ENCODE data around the gene GFOD1.

GFOD1 gene

DNA sequence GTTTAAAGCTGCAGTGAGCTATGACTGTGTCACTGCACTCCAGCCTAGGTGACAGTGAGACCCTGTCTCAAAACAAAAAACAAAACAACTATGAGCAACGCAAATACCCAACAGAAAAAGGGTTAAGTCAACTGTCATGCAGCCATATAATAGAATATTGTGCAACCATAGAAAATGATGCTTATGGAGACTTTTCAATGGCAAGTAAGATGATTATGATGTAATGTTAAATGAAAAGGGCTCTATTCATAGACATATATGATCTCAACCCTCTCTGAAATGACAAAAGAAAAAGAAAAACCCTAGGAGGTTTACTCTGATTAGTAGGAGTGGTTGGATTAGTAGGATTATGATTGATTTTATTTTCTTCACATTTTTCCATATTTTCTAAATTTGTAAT is 117.8 kb downstream of the GFOD1 start:
- Histone ChIP-seq H3K79me2 (ENCODE audit: control insufficient read depth, low read length) (no peaks in the 10 kb centered on the region), H3K27me3 (ENCODE audit: control insufficient read depth, low read length) (no peaks in the 10 kb centered on the region), H3K36me3 (ENCODE audit: control insufficient read depth, low read length) (no peaks in the 10 kb centered on the region), H3K9me2 (replicated peaks; ENCODE audit: control insufficient read depth, low read length) (no peaks in the 10 kb centered on the region), H3F3A (ENCODE audit: control insufficient read depth, insufficient read depth) (no peaks in the 10 kb centered on the region), H4K20me1 (ENCODE audit: control insufficient read depth, insufficient read depth, low read depth, low read length) (no peaks in the 10 kb centered on the region), H3K4me3 (ENCODE audit: low read length) (no peak overlapping the region), H3K9me3 (ENCODE audit: control insufficient read depth, insufficient read depth, low read length) (no peaks in the 10 kb centered on the region), H3K4me2 (ENCODE audit: low read length) (no peak overlapping the region), H3K27ac (ENCODE audit: low read depth, low read length) (no peak overlapping the region), H3K4me1 (ENCODE audit: control insufficient read depth, low read length) (no peaks in the 10 kb centered on the region)
- TF ChIP-seq, protein P1, sequence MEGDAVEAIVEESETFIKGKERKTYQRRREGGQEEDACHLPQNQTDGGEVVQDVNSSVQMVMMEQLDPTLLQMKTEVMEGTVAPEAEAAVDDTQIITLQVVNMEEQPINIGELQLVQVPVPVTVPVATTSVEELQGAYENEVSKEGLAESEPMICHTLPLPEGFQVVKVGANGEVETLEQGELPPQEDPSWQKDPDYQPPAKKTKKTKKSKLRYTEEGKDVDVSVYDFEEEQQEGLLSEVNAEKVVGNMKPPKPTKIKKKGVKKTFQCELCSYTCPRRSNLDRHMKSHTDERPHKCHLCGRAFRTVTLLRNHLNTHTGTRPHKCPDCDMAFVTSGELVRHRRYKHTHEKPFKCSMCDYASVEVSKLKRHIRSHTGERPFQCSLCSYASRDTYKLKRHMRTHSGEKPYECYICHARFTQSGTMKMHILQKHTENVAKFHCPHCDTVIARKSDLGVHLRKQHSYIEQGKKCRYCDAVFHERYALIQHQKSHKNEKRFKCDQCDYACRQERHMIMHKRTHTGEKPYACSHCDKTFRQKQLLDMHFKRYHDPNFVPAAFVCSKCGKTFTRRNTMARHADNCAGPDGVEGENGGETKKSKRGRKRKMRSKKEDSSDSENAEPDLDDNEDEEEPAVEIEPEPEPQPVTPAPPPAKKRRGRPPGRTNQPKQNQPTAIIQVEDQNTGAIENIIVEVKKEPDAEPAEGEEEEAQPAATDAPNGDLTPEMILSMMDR (IDR thresholded peaks at IDR 0.05; ENCODE audit: low read depth, low read length, poor library complexity, severe bottlenecking): no peak
- no peak for TF ChIP-seq EZH2phosphoT487 (IDR thresholded peaks at IDR 0.05; ENCODE audit: borderline replicate concordance, low read length)

- TF ChIP-seq, protein P1 (IDR thresholded peaks at IDR 0.05; ENCODE audit: low read depth, low read length, poor library complexity, severe bottlenecking): no peak
- no peak for TF ChIP-seq EZH2phosphoT487 (IDR thresholded peaks at IDR 0.05; ENCODE audit: borderline replicate concordance, low read length)
- Histone ChIP-seq H3F3A (ENCODE audit: control insufficient read depth, insufficient read depth) (no peaks in the 10 kb centered on the region), H3K27ac (ENCODE audit: low read depth, low read length) (no peak overlapping the region)
Measured at GRCh38 chr6:13368731-13369115, 118.7 kb downstream of the GFOD1 start.

DNA sequence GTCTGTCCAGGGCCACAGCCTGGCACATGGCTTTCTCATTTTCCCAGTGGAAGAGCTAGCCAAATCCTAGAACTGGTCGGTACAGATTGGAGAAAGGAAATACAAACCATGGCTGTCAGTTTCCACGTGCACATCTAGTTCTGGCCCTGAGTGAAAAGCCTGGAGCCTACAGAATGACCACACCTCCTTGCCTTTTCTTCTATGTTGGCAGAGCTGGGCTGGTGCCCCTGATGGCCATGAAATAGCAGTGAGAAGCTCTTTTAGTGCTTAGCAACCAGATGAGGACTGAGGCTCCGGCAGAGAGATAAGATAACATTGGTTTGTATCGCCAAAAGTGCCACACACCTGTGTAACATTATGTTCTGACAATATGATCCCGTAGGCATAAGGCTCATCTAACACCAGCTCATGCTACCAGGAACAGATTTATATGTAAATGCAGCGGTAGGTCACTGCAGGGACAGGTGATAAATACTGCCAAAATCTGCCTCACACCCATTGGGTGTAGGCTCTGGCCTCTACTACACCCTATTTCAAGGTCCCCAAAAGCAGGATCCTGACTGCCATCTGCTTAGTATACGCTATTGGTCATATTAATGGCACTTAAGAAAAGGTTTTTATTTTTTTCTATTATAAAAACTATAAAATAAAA is 119.2 kb downstream of the GFOD1 start:
- TF ChIP-seq, protein P1 (IDR thresholded peaks at IDR 0.05; ENCODE audit: low read depth, low read length, poor library complexity, severe bottlenecking): no peak
- H3K27me3 ChIP-seq (ENCODE audit: control insufficient read depth, low read length): no peaks in the 10 kb centered on the region

More at GRCh38 chr6:13368731-13369115, 118.7 kb downstream of the GFOD1 start:
- H3K9me3 ChIP-seq (ENCODE audit: control insufficient read depth, insufficient read depth, low read length): no peaks in the 10 kb centered on the region
- no peaks in the 10 kb centered on the region for H3K4me1 ChIP-seq (ENCODE audit: control insufficient read depth, low read length)
- H3K36me3 ChIP-seq (ENCODE audit: control insufficient read depth, low read length): no peaks in the 10 kb centered on the region
- H3K27me3 ChIP-seq (ENCODE audit: control insufficient read depth, low read length): no peaks in the 10 kb centered on the region
- no peaks in the 10 kb centered on the region for H3K9me2 ChIP-seq (replicated peaks; ENCODE audit: control insufficient read depth, low read length)
- no peaks in the 10 kb centered on the region for H4K20me1 ChIP-seq (ENCODE audit: control insufficient read depth, insufficient read depth, low read depth, low read length)
- no peak overlapping the region for H3K4me2 ChIP-seq (ENCODE audit: low read length)
- H3K79me2 ChIP-seq (ENCODE audit: control insufficient read depth, low read length): no peaks in the 10 kb centered on the region
- H3K4me3 ChIP-seq (ENCODE audit: low read length): no peak overlapping the region

More for the DNA sequence above, 119.2 kb downstream of the GFOD1 start:
- Histone ChIP-seq H3F3A (ENCODE audit: control insufficient read depth, insufficient read depth) (no peaks in the 10 kb centered on the region), H3K4me1 (ENCODE audit: control insufficient read depth, low read length) (no peaks in the 10 kb centered on the region), H3K4me3 (ENCODE audit: low read length) (no peak overlapping the region), H3K9me2 (replicated peaks; ENCODE audit: control insufficient read depth, low read length) (no peaks in the 10 kb centered on the region), H3K4me2 (ENCODE audit: low read length) (no peak overlapping the region), H3K27ac (ENCODE audit: low read depth, low read length) (no peak overlapping the region), H3K79me2 (ENCODE audit: control insufficient read depth, low read length) (no peaks in the 10 kb centered on the region), H4K20me1 (ENCODE audit: control insufficient read depth, insufficient read depth, low read depth, low read length) (no peaks in the 10 kb centered on the region), H3K36me3 (ENCODE audit: control insufficient read depth, low read length) (no peaks in the 10 kb centered on the region), H3K9me3 (ENCODE audit: control insufficient read depth, insufficient read depth, low read length) (no peaks in the 10 kb centered on the region)
